SH-SY5Y (cell line): ENCODE results near the gene OPRPN.

Experiments
- GATA2 ChIP-seq: IDR thresholded peaks from 2 replicates; pipeline ENCODE4 v1.6.1; 2011; ENCODE audit warnings: mild to moderate bottlenecking, low read depth, low read length
- GATA3 ChIP-seq: IDR thresholded peaks from 2 replicates; pipeline ENCODE4 v1.6.1; 2011; ENCODE audit warnings: low read depth, mild to moderate bottlenecking, low read length, moderate library complexity

Gene OPRPN, protein sequence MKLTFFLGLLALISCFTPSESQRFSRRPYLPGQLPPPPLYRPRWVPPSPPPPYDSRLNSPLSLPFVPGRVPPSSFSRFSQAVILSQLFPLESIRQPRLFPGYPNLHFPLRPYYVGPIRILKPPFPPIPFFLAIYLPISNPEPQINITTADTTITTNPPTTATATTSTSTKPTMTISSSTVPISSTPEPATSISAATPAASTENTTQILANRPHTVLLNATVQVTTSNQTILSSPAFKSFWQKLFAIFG

DNA sequence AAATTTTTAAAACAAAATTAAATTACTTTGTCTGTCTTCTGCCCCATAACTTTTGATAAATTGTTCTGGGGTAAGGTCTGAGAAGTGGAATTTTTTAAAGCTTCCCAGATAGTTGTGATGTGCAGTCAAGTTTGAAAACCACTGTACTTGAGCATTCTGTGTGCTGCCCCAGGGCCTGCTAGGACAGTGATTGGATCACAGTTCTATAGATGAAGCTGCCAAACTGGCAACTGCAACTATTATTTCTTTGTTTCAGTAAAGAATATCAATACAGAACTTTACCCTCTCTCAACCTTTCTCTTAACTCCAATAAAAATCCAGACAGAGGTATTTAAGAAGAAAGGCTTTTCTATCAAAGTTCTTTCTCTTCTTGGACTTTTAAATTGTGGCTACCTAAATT, at the start of gene OPRPN:
TSS of gene OPRPN (plus strand) at position 361 of the 400 bp plus-strand sequence. CDS start 1,346 bp downstream, outside the sequence.
- no peak for TF ChIP-seq GATA2
- no peak for TF ChIP-seq GATA3

DNA sequence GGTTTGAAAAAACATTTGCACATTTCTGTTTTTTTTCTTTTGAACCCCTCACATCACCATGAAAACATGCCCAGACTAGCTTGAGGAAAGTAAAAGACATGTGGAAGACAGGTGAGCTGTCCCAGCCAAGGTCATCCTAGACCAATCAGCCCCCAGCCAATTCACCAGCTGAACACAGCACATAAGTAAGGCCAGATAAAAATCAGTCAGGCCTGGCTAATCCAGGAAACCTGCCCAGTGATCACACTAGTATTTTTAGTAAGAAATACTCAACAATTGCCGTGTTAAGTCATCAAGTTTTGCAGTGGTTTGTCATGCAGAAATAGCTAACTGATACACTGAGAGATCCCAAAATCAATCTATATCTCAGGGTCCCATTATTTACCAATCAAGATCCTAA, 41.6 kb upstream of the OPRPN start:
- no peak for TF ChIP-seq GATA3

DNA sequence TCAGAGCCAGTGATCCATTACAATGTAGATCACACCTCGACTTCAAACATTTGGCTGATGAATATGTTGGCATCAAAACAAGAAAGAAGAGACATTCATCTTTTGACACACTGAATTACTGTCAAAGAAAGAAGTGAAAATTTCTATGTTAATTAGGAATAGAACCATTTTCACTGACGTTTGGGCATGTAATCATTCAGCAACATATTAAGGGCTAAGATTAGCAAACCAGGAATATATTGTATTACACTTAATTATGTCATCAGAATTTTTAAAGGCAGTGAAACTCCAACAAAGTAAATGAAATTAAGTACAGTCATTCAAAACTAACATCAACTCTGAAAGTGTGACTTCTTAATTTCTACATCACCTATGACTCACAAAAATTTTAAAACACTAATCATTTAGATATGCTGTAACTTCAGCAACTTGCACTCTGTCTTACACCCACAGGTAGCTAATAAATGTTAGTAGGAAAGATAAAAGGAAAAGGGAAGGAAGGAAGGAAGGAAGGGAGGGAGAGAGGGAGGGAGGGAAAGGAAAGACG, 38.6 kb upstream of the OPRPN start:
- TF ChIP-seq GATA2 (no peak), GATA3 (no peak)

DNA sequence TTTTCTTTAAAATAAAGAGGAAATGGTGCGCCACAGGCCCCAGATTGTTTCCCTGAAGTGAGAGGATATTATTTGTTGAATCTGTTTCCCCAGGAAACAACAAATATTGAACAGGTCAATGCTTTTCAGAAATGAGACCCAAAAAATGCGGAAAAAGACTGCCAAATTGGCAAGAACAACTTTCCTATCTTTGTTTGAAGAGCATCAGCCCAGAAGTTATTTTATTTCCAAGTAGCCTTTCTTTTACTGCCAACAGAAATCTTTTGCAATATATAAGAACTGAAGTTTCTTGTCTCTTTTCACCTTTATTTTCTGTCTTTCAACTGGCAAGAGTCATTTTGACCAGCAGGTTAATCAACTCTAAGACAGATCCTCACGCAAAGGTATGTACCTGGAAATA, 37.3 kb upstream of the OPRPN start, which contains the start of gene SMR3A:
TSS of gene SMR3A (plus strand) at position 301 of the 400 bp plus-strand sequence. CDS start 1,356 bp downstream, outside the sequence.
- TF ChIP-seq GATA2 (no peak), GATA3 (no peak)

DNA sequence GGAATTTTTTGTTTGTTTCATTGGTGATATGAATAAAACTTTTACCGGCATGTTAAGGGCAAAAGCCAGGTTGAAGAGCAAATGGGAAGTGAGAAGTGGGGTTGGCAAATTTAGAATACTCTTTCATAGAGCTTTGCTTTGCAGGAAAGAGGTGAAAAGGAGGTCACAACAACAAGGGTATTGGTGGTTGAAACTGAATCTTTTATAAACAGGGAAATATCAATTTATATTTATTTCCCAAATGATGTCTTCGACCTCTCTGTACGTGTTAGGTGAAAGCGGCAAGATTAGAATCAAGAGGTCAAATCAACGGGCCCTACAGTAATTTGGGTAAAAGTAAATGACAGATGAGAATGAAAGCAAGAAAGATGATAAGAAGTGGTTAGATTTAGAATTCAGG, 33.7 kb upstream of the OPRPN start:
- TF ChIP-seq GATA3 (no peak), GATA2 (no peak)

DNA sequence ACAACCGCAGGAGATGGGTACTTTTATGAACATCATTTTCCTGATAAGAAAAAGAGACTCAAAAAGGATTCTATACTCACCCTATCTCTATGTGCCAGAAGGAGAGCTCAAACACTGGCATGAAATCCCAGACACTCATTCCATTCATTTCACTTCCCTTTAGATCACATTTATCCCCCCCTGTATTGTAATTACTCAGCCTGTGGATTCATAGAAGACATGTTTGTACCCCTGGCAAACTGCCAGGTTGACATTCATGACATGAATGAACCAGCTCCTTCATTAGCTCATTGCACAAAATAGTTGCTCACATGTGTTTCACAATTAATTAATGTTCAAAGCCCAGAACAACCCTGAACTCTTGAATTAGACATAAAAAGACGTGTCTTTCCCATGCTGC, 32.3 kb upstream of the OPRPN start:
- TF ChIP-seq GATA3 (no peak), GATA2 (no peak)

DNA sequence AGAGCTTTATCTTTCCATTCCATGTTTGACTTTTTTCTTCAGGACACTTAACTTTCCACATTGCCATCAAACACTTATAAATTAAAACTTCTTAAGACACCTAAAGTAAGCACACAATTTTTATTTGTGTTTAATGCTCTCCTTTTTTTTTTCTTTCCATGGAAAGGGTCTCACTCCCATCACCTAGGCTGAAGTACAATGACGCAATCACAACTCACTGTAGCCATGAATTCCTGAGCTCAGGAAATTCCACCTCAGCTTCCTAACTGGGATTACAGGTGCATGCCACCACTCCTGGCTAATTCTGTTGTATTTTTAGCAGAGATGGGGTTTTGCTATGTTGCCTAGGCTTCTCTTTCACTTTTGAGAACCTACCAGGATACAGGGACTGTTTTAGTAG, 29.9 kb upstream of the OPRPN start:
- no peak for TF ChIP-seq GATA3
- TF ChIP-seq GATA2, result no peak

DNA sequence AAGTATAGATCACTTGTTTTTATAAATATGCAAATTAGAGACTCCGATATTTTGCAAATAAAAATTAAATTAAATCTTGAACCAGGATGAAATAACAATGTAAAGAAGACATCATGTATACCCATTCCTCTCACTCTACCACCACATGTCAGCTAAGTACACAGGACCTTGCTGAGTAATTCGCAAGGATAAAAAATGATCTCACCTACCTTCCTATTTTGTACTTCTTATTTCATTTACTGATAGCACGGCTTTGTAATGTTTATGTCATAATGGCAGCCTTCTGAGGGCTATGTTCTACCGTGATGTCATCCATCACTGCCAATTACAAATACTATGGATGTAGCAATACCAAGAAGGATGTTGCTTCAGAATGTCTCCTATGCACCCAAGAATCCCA, 25.8 kb upstream of the OPRPN start:
- TF ChIP-seq GATA3 (no peak), GATA2 (no peak)

DNA sequence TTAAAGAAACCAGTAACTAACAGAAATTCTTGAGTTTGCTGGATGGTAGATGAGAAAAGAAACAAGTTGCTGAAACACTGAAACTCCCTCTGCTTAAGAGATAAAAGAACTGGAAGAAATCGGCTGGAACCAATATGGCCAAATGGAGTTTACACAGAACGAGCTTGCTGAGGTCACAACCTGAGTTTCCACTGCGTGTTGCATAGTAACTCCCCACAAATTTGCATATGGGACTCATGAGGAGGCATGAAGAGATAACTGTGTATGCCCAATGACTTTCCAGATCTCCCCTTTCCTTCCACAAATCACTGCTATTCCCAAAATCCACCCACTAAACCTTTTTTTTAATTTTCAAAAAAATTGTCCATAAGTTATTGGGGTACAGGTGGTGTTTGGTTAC, 25.0 kb upstream of the OPRPN start:
- no peak for TF ChIP-seq GATA3
- no peak for TF ChIP-seq GATA2

DNA sequence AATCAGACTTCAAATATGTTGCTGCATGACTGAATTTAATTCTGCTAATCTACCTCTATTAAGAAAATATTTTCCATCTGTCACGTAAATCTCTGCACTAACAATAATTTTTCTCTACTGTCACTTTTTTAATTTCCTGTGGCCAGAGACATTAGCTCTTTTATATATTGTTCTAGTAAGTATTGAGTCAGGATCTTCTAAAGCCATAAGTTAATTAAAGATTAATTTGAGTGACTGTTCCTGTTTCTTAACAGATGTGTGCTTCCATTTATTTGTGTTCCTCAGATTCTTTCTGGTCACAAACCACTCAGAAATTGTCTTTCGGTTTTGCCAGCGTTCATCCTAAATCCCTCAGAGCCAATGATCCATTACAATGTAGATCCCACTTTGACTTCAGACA, 17.2 kb upstream of the OPRPN start:
- TF ChIP-seq GATA2 (no peak), GATA3 (no peak)

DNA sequence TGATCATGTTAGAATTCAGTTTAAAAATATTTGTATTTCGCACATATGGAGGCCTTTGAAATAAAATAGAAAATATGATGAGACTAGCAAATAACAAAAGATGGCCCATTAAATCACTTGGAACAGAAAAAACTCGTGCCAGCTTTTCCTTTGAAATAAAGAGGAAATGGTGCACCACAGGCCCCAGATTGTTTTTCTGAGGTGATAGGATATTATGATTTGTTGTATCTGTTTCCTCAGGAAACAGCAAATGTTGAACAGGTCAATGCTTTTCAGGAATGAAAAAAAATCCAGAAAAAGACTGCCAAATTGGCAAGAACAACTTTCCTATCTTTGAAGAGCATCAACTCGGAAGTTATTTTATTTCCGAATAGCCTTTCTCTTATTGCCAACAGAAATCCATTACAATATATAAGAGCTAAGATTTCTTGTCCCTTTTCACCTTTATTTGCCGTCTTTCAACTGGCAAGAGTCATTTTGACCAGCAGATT, 15.0 kb upstream of the OPRPN start, which contains the start of gene SMR3B:
TSS of gene SMR3B (plus strand) at position 441 of the 491 bp plus-strand sequence. CDS start 1,380 bp downstream, outside the sequence.
- TF ChIP-seq GATA2 (no peak), GATA3 (no peak)

DNA sequence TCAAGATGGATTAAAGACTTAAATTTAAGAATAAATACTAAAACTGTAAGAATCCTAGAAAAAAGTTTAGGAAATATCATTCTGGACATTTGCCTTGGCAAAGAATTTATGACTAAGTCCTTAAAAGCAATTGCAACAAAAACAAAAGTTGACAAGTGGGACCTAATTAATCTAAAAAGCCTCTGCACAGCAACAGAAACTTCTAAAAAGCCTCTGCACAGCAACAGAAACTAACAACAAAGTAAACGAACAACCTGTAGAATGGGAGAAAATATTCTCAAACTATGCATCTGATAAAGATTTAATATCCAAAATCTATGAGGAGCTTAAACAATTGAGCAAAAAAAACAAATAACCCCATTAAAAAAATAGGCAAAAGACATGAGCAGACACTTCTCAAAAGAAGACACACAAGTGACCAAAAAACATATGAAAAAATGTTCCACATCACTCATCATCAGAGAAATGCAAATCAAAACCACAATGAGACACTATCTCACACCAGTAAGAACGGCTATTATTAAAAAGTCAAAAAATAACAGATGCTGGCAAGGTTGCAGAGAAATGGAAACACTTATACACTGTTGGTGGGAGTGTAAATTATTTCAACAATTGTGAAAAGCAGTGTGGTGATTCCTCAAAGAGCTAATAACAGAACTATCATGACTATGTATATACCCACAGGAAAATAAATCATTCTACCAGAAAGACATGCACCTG, 5.5 kb upstream of the OPRPN start:
- TF ChIP-seq GATA3 (no peak), GATA2 (no peak)

DNA sequence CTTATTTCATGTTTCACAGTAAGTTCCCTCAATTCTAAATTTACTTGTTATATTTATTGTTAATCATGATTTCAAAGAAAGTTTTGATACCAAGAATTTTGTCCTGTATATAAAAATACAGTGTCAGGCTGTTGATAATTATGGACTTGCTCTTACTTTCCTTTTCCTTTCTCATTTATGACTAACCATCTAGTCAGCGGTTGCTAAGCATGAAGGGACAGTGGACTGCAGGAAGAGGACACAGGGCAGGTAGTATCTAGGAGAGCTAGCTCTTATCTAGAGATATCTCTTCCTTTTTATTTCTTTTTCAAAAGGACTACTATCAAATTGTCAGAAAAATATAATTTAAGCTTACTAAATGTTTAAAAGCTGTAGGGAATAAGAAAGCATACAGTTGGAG, 1.6 kb downstream of the OPRPN start:
- TF ChIP-seq GATA2 (no peak), GATA3 (no peak)

DNA sequence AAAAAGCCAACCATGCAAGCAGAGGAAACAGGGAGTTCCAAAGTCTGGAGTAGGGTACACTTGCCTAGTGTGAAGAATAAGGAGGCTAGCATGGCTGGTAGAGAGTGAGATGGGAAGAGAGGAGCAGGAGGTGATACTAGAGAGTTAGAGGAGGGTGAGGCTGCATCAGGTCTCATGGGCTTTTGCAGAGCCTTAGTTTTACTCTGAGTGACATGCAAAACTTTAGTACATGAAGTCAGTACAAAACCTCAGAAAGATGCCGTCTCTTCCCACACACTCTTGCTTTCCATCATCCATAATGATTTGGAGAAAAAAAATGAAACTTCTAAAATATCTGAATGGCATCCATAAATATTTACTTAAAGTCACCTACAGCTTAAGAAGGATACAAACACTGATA, 5.0 kb downstream of the OPRPN start:
- TF ChIP-seq GATA2 (no peak), GATA3 (no peak)

DNA sequence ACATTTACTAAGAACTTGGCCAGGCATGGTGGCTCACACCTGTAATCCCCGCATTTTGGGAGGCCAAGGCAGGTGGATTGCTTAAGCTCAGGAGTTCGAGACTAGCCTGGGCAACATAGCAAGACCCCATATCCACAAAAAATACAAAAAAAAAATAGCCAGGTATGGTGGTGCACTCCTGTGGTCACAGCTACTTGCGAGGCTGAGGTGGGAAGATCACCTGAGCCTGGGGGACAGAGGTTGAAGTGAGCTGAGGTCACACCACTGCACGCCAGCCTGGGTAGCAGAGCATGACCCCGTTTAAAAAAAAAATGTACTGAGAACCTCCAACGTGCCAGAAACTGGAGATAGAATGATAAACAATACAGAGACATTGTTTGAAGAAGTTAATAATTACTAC, 8.0 kb downstream of the OPRPN start:
- TF ChIP-seq GATA3 (no peak), GATA2 (no peak)
